T-cell (primary cell): Measurements from ENCODE around the gene JDP2. TPM values are rescaled to one million over a fixed set of nuclear protein-coding genes. Genes with fewer than 3 reads are reported as not detected.

ENCODE experiments used
- ATAC-seq, 4 experiments: fragments of 200-7000 bp in 3 of 4; fragments of 150-1000 bp in 1 of 4; cut with Tn5 transposase; replicated peaks in 1 of 4; 1 replicate in 3 of 4; 2 replicates in 1 of 4; pipeline ENCODE4 v1.10.0; 2021; ENCODE audit warnings: moderate library complexity in 3 of 4, mild to moderate bottlenecking in 2 of 4, moderate number of reproducible peaks in 1 of 4
- CTCF ChIA-PET, 2 donors: fragments of 300-600 bp; sonication (Branson Sonifier 250); formaldehyde crosslinking; loops; one replicate each; lab custom pipeline; 2022; ENCODE audit warnings: antibody characterized with exemption in 2 of 2; lab: Charles Lee
- POLR2A ChIA-PET, 2 donors: fragments of 300-600 bp; sonication (Branson Sonifier 250); formaldehyde crosslinking; loops; one replicate each; lab custom pipeline; 2022; ENCODE audit warnings: antibody characterized with exemption in 2 of 2; lab: Charles Lee
- DNase-seq, 35 experiments: peaks; one replicate each; pipeline versions ENCODE4 v3.0.0 to v3.0.0-alpha.2; 2013 to 2023
- H3K27ac ChIP-seq: one replicate; pipeline ENCODE4 v1.5.1; 2013; ENCODE audit warnings: low read length
- H3K27me3 ChIP-seq, 2 experiments: replicated peaks in 1 of 2; 1 replicate in 1 of 2; 2 replicates in 1 of 2; pipeline versions ENCODE4 v1.6.1 to v1.7.0; 2013; ENCODE audit warnings: low read length in 1 of 2, mixed read lengths in 1 of 2; ENCODE audit not compliant: control insufficient read depth in 2 of 2, insufficient read depth in 2 of 2; ENCODE audit errors: extremely low read depth in 1 of 2
- H3K36me3 ChIP-seq, 2 donors: 1 replicate in 1 of 2; 2 replicates in 1 of 2; pipeline versions ENCODE4 v1.6.1 to v1.7.0; 2013; ENCODE audit warnings: low read length in 1 of 2; ENCODE audit not compliant: control insufficient read depth in 2 of 2, insufficient read depth in 1 of 2; ENCODE audit errors: extremely low read depth in 1 of 2
- H3K4me1 ChIP-seq, 2 experiments: 1 replicate in 1 of 2; 2 replicates in 1 of 2; pipeline versions ENCODE4 v1.6.1 to v1.7.0; 2013; ENCODE audit warnings: low read length in 2 of 2, mixed read lengths in 1 of 2; ENCODE audit not compliant: insufficient read depth in 2 of 2, control insufficient read depth in 1 of 2; ENCODE audit errors: extremely low read depth in 1 of 2
- H3K4me3 ChIP-seq, 2 donors: 1 replicate in 1 of 2; 2 replicates in 1 of 2; pipeline versions ENCODE4 v1.5.1 to v1.7.0; 2013; ENCODE audit warnings: mild to moderate bottlenecking in 2 of 2, low read length in 1 of 2, moderate library complexity in 1 of 2; ENCODE audit not compliant: control insufficient read depth in 1 of 2; ENCODE audit errors: extremely low read depth in 1 of 2
- H3K9me3 ChIP-seq: 2 replicates; pipeline ENCODE4 v1.7.0; 2013
- H3K27ac Mint-ChIP-seq, 2 donors: one replicate each; pipeline ENCODE4 v1.8.0; 2020 to 2021; ENCODE audit warnings: mild to moderate bottlenecking in 2 of 2, mixed read lengths in 2 of 2
- H3K27me3 Mint-ChIP-seq, 2 donors: one replicate each; pipeline ENCODE4 v1.8.0; 2021 to 2022; ENCODE audit warnings: mixed read lengths in 2 of 2
- H3K36me3 Mint-ChIP-seq: one replicate; pipeline ENCODE4 v1.8.0; 2021; ENCODE audit warnings: mixed read lengths
- H3K4me1 Mint-ChIP-seq, 3 donors: one replicate each; pipeline ENCODE4 v1.8.0; 2020 to 2022; ENCODE audit warnings: mixed read lengths in 3 of 3, mild to moderate bottlenecking in 1 of 3
- H3K4me3 Mint-ChIP-seq, 3 donors: one replicate each; pipeline ENCODE4 v1.8.0; 2020 to 2022; ENCODE audit warnings: mild to moderate bottlenecking in 3 of 3, mixed read lengths in 3 of 3, moderate library complexity in 3 of 3
- H3K9me3 Mint-ChIP-seq, 3 donors: one replicate each; pipeline ENCODE4 v1.8.0; 2020 to 2022; ENCODE audit warnings: mixed read lengths in 3 of 3
- WGBS: methylation state at CpG from one replicate; pipeline ENCODE4 v1.1.5; 2013; ENCODE audit warnings: missing lambda C conversion rate; ENCODE audit not compliant: insufficient coverage; 5-methylcytosine and 5-hydroxymethylcytosine counted together
- total RNA-seq, 35 experiments: library from RNA in 6 of 35; stranded (reverse) in 6 of 35; fragments of 120-200 nt in 1 of 35; gene quantifications; one replicate each; pipeline versions ENCODE4 v1.2.1 to v1.2.4 and lab custom pipeline; 2013 to 2026

JDP2 gene
- total RNA-seq, 5 donors from 2014 or later (not counting 1 experiment from before 2014, with no cell fraction given) = 0.45 to 0.93 (median 0.76) TPM

- DNase-seq = peak in 31 of 35 experiments; percentile 19 to 75 (median 43)
- ATAC-seq = peak; percentile 75 to 82 (median 80)
- Histone ChIP-seq H3K9me3 (peaks cover 5% of the 10 kb centered on the region), H3K4me1 (peaks cover 3 to 30% of the 10 kb centered on the region in 2 experiments), H3K27ac (peak overlapping the region; percentile 91), H3K36me3 (no peaks in the 10 kb centered on the region), H3K4me3 (peak overlapping the region; percentile 43 to 49), H3K27me3 (no peaks in the 10 kb centered on the region)
- Mint-ChIP-seq H3K36me3 (peaks cover 5% of the 10 kb centered on the region), H3K27ac (peak overlapping the region; percentile 98), H3K4me1 (peaks cover 21 to 45% (median 32%) of the 10 kb centered on the region in 3 donors), H3K9me3 (peaks cover 5 to 23% (median 16%) of the 10 kb centered on the region in 3 donors), H3K4me3 (peak overlapping the region; percentile 82 to 83 (median 83)), H3K27me3 (no peaks in the 10 kb centered on the region)
- ChIA-PET POLR2A (no interaction called here), CTCF (interaction anchor here in 1 of 2 donors (0.6 to 1.7 kb wide), 7 partner anchors 11 to 195 kb away, joined by 3 to 8 read pairs (median 5); no protein-coding TSS in a partner anchor)
- WGBS = 17% methylated on average over 20 of the region's 29 CpGs
Observed at GRCh38 chr14:75514673-75515628, 87.1 kb downstream of the JDP2 start.

GRCh38 chr14:75515629-75515996, 87.8 kb downstream of the JDP2 start:
- ATAC-seq = peak in 1 of 4 experiments; percentile 45
- H3K4me3 ChIP-seq = peak overlapping the region in 1 of 2 donors; percentile 43
- no peaks in the 10 kb centered on the region for H3K27me3 ChIP-seq
- DNase-seq = peak in 2 of 35 experiments; percentile 26 to 31
- ChIA-PET CTCF (interaction anchor here in 1 of 2 donors (0.6 to 1.7 kb wide), 6 partner anchors 12 to 194 kb away, joined by 3 to 8 read pairs (median 5); no protein-coding TSS in a partner anchor), POLR2A (no interaction called here)
- no peaks in the 10 kb centered on the region for H3K36me3 ChIP-seq
- Mint-ChIP-seq H3K27me3 (no peaks in the 10 kb centered on the region), H3K27ac (peak overlapping the region; percentile 98), H3K9me3 (peaks cover 4 to 16% (median 12%) of the 10 kb centered on the region in 3 donors), H3K4me3 (peak overlapping the region; percentile 65 to 83 (median 82)), H3K4me1 (peaks cover 25 to 50% (median 38%) of the 10 kb centered on the region in 3 donors), H3K36me3 (peaks cover 5% of the 10 kb centered on the region)
- H3K9me3 ChIP-seq = peaks cover 5% of the 10 kb centered on the region
- WGBS = 14% methylated on average over 6 of the region's 7 CpGs
- peaks cover 3 to 36% of the 10 kb centered on the region in 2 experiments for H3K4me1 ChIP-seq
- H3K27ac ChIP-seq = peak overlapping the region; percentile 91

GRCh38 chr14:75518625-75519024, 90.8 kb downstream of the JDP2 start:
- H3K9me3 Mint-ChIP-seq = no peaks in the 10 kb centered on the region
- Histone ChIP-seq H3K4me3 (no peak overlapping the region), H3K4me1 (peaks cover 18 to 57% of the 10 kb centered on the region in 2 experiments), H3K36me3 (no peaks in the 10 kb centered on the region), H3K9me3 (no peaks in the 10 kb centered on the region), H3K27ac (no peak overlapping the region), H3K27me3 (no peaks in the 10 kb centered on the region)
- no peak for ATAC-seq
- peaks cover 53 to 75% (median 67%) of the 10 kb centered on the region in 3 donors for H3K4me1 Mint-ChIP-seq
- CTCF ChIA-PET = interaction anchor here in 1 of 2 donors (0.7 to 1.9 kb wide), 6 partner anchors 17 to 43 kb away, joined by 3 to 7 read pairs (median 4); no protein-coding TSS in a partner anchor
- no peaks in the 10 kb centered on the region for H3K36me3 Mint-ChIP-seq
- H3K4me3 Mint-ChIP-seq = no peak overlapping the region
- DNase-seq = peak in 5 of 35 experiments; percentile 9 to 62 (median 23)
- no CpG with 5 or more reads among the region's 4 CpGs for WGBS
- POLR2A ChIA-PET = no interaction called here
- H3K27ac Mint-ChIP-seq = no peak overlapping the region
- no peaks in the 10 kb centered on the region for H3K27me3 Mint-ChIP-seq

GRCh38 chr14:75519394-75519793, 91.6 kb downstream of the JDP2 start:
- Mint-ChIP-seq H3K4me1 (peaks cover 61 to 75% (median 67%) of the 10 kb centered on the region in 3 donors), H3K9me3 (no peaks in the 10 kb centered on the region), H3K4me3 (no peak overlapping the region), H3K36me3 (peaks cover under 1% of the 10 kb centered on the region), H3K27me3 (no peaks in the 10 kb centered on the region), H3K27ac (no peak overlapping the region)
- Histone ChIP-seq H3K36me3 (no peaks in the 10 kb centered on the region), H3K9me3 (no peaks in the 10 kb centered on the region), H3K4me3 (no peak overlapping the region), H3K27me3 (no peaks in the 10 kb centered on the region), H3K27ac (no peak overlapping the region), H3K4me1 (peaks cover 21 to 58% of the 10 kb centered on the region in 2 experiments)
- ChIA-PET POLR2A (interaction anchor here in 1 of 2 donors (0.7 kb wide), 1 partner anchor 248 kb away, joined by 5 read pairs; no protein-coding TSS in a partner anchor), CTCF (interaction anchor here in 1 of 2 donors (0.5 to 1.9 kb wide), 5 partner anchors 20 to 134 kb away, joined by 3 to 10 read pairs (median 4); no protein-coding TSS in a partner anchor)
- WGBS = no CpG with 5 or more reads among the region's 4 CpGs
- ATAC-seq (no peak), DNase-seq (no peak)

GRCh38 chr14:75519826-75520728, 92.3 kb downstream of the JDP2 start:
- no peaks in the 10 kb centered on the region for H3K36me3 ChIP-seq
- H3K9me3 ChIP-seq = no peaks in the 10 kb centered on the region
- POLR2A ChIA-PET = no interaction called here
- Mint-ChIP-seq H3K27me3 (no peaks in the 10 kb centered on the region), H3K4me3 (peak overlapping the region in 1 of 3 donors; percentile 95), H3K27ac (peak overlapping the region; percentile 99), H3K9me3 (no peaks in the 10 kb centered on the region), H3K4me1 (peaks cover 61 to 76% (median 72%) of the 10 kb centered on the region in 3 donors), H3K36me3 (peaks cover 7% of the 10 kb centered on the region)
- peak overlapping the region; percentile 89 for H3K27ac ChIP-seq
- 96% methylated on average over 2 of the region's 11 CpGs for WGBS
- DNase-seq (no peak), ATAC-seq (no peak)
- H3K27me3 ChIP-seq = no peaks in the 10 kb centered on the region
- no peak overlapping the region for H3K4me3 ChIP-seq
- peaks cover 21 to 57% of the 10 kb centered on the region in 2 experiments for H3K4me1 ChIP-seq
- CTCF ChIA-PET = interaction anchor here (0.6 to 1.9 kb wide), 6 partner anchors 19 to 382 kb away, joined by 3 to 5 read pairs (median 4); no protein-coding TSS in a partner anchor
